Fibroblast of mammary gland (primary cell): ENCODE data around the gene SIAH3.

Experiments
- DNase-seq: peaks from one replicate; pipeline ENCODE4 v3.0.0-alpha.2; 2010; ENCODE audit warnings: low read depth
- H3K4me3 ChIP-seq: 2 replicates; pipeline ENCODE4 v1.5.1; 2011; ENCODE audit warnings: low read depth, mild to moderate bottlenecking, low read length, moderate library complexity; ENCODE audit not compliant: control insufficient read depth
- TF ChIP-seq, protein P1 (sequence below): conservative IDR thresholded peaks from 2 replicates; pipeline ENCODE4 v1.5.1; 2011; ENCODE audit warnings: low read depth, low read length, inconsistent platforms; ENCODE audit not compliant: control insufficient read depth, insufficient read depth

Gene SIAH3

DNA sequence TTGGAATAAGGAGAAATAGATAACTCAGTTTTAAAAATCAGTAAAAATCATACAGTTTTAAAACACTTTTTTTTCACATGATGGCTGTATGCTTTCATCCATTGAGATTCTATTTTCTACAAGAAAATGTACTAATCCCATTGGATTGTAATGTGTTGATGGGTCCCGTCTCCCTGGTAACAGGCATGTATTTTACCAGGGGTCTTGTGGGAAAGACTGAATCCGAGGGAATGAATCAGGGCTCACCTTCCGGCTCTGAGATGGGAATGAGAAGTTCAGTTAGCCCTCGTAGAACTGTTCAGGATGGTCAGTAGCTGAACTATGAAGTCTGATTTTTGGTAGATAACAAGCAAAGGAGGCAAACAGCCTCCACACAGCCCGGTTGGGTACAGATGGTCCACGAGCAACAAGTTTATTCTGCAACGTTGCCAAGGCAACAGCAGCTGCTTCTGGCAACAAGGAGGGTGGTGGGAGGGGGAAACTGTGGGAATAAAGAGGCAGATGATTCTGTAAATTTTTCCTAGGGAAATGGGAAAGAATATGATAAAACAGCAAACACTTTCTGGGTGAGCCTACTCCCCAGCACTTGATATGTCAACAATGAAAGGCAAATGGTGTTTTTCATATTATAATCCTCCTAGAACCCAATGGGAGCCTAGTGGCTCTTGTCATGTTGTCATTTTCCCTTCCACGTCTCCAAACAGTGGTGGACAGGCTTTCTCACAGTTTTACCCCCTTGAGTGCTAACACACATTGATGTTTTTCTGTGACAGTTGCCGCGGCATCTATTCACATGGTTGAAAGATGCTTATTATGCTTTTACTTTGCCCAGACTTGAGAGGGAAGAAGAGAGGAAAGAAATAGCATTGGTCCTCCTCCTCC lies 12.4 kb upstream of the SIAH3 start:
- DNase-seq, result no peak
- H3K4me3 ChIP-seq, result no peak overlapping the region
- TF ChIP-seq, protein P1, sequence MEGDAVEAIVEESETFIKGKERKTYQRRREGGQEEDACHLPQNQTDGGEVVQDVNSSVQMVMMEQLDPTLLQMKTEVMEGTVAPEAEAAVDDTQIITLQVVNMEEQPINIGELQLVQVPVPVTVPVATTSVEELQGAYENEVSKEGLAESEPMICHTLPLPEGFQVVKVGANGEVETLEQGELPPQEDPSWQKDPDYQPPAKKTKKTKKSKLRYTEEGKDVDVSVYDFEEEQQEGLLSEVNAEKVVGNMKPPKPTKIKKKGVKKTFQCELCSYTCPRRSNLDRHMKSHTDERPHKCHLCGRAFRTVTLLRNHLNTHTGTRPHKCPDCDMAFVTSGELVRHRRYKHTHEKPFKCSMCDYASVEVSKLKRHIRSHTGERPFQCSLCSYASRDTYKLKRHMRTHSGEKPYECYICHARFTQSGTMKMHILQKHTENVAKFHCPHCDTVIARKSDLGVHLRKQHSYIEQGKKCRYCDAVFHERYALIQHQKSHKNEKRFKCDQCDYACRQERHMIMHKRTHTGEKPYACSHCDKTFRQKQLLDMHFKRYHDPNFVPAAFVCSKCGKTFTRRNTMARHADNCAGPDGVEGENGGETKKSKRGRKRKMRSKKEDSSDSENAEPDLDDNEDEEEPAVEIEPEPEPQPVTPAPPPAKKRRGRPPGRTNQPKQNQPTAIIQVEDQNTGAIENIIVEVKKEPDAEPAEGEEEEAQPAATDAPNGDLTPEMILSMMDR, result no peak

- TF ChIP-seq, protein P1, result no peak
- DNase-seq, result peak; percentile 18
Observed at GRCh38 chr13:45861322-45861721, 9.8 kb upstream of the SIAH3 start.

DNA sequence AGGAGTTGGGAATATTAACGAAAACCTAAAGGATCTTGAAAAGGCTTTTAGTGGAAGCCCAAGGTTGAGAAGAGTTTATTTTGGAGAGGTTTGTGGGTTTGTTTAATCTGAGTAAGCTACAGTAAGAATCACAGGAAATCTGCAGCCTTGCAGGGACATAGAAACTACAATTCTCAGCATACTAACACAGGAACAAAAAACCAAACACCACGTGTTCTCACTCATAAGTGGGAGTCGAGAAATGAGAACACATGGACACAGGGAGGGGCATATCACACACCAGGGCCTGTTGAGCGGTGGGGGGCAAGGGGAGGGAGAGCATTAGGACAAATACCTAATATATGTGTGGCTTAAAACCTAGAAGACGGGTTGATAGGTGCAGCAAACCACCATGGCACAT lies 8.7 kb upstream of the SIAH3 start:
- H3K4me3 ChIP-seq, result no peak overlapping the region
- TF ChIP-seq, protein P1, result no peak
- DNase-seq, result no peak

More at GRCh38 chr13:45861322-45861721, 9.8 kb upstream of the SIAH3 start:
- H3K4me3 ChIP-seq, result no peak overlapping the region

DNA sequence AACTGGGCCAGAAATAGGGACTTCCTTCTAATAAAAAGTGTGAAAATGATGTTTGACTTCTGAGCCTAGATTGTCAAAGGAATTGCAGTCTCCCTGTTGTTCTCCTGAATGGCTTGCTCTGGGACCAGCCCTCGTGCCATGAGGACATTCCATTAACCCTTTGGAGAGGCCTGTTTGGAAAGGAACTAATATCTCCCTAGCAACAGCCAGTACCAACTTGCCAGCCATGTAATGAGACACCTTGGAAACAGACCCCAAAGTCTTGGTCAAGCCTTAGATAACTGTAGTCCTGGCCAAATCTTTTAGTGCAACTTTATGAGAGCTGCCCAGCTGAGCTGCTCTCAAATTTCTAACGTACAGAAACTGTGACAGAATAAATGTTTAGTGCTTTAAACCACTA lies 8.2 kb upstream of the SIAH3 start:
- no peak for DNase-seq
- TF ChIP-seq, protein P1, result no peak
- no peak overlapping the region for H3K4me3 ChIP-seq

DNA sequence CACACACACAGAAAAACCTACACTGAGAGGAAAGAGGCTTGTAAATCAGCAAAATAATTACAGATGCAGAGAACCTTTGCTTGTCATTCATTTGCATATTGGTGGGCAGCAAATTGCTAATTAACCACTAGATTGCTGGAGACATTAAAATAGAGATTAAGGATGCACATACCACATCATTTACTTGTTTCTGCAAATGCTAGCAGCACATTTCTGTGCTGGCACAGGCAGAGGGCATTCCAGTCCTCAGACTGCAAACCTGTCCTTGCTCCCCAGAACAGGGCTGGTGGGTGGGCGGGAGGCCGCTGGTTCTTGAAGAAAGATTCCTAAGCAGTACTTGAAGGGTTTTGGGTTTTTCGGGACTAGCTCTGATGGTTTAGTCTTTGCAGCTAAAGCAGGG lies 941 bp upstream of the SIAH3 start:
- no peak overlapping the region for H3K4me3 ChIP-seq
- no peak for DNase-seq
- TF ChIP-seq, protein P1, result no peak

- TF ChIP-seq, protein P1, result no peak
- no peak for DNase-seq
- H3K4me3 ChIP-seq, result no peak overlapping the region
Observed at GRCh38 chr13:45851956-45852355, 403 bp upstream of the SIAH3 start.
